GM12865 (cell line): ENCODE results near the gene TELO2.

Experiments used
- DNase-seq: peaks from one replicate; pipeline ENCODE4 v3.0.0; 2010; ENCODE audit warnings: low read depth
- H3K4me3 ChIP-seq: 2 replicates; pipeline ENCODE4 v1.5.1; 2011; ENCODE audit warnings: mild to moderate bottlenecking, low read depth, low read length, control low read depth
- TF ChIP-seq, protein P1 (sequence below): IDR thresholded peaks from 2 replicates; pipeline ENCODE4 v1.5.1; 2011; ENCODE audit warnings: low read length, control low read depth, low read depth, inconsistent platforms; ENCODE audit not compliant: insufficient read depth; ENCODE audit errors: missing control alignments

The TELO2 gene

DNA sequence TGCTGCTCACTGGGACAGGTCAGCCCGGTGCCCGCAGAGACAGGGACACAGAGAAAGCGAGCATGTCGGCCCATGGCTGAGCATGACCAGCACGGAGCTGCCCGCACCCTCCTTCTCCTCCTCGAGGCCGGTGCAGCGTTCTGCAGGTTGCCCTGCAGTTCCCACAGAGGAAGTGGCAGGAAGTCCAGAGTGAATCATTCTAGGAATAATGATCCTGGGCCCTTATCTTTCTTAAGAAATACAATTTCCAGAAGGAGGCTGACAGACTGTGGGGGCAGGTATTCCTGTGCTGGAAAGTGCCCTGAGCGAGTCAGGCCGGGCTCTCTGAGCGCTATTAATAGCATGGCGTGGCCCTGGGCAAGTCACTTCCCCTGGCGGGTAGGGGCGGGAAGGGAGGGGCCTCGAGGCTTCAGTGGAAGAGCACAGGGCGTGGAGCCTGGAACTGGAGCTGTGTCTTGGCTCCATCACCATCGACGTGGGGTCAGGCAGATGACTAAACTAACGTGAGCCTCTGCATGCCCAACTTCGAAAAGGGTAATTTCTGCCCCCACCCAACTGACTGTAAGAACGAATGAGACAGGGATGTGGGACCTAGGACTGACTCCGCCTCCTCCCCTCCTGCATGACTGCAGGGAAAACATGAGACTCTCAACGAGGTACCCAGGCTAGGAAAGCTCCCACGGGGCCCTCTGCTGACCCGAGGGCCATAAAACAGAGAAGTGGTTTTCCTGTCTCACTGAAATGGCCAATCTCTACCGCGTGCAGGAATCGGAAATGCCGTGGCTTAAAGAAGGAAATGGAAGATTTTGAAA, 50.1 kb downstream of the TELO2 start:
- TF ChIP-seq, protein P1, sequence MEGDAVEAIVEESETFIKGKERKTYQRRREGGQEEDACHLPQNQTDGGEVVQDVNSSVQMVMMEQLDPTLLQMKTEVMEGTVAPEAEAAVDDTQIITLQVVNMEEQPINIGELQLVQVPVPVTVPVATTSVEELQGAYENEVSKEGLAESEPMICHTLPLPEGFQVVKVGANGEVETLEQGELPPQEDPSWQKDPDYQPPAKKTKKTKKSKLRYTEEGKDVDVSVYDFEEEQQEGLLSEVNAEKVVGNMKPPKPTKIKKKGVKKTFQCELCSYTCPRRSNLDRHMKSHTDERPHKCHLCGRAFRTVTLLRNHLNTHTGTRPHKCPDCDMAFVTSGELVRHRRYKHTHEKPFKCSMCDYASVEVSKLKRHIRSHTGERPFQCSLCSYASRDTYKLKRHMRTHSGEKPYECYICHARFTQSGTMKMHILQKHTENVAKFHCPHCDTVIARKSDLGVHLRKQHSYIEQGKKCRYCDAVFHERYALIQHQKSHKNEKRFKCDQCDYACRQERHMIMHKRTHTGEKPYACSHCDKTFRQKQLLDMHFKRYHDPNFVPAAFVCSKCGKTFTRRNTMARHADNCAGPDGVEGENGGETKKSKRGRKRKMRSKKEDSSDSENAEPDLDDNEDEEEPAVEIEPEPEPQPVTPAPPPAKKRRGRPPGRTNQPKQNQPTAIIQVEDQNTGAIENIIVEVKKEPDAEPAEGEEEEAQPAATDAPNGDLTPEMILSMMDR, result no peak
- peak; percentile 30 for DNase-seq
- no peak overlapping the region for H3K4me3 ChIP-seq

DNA sequence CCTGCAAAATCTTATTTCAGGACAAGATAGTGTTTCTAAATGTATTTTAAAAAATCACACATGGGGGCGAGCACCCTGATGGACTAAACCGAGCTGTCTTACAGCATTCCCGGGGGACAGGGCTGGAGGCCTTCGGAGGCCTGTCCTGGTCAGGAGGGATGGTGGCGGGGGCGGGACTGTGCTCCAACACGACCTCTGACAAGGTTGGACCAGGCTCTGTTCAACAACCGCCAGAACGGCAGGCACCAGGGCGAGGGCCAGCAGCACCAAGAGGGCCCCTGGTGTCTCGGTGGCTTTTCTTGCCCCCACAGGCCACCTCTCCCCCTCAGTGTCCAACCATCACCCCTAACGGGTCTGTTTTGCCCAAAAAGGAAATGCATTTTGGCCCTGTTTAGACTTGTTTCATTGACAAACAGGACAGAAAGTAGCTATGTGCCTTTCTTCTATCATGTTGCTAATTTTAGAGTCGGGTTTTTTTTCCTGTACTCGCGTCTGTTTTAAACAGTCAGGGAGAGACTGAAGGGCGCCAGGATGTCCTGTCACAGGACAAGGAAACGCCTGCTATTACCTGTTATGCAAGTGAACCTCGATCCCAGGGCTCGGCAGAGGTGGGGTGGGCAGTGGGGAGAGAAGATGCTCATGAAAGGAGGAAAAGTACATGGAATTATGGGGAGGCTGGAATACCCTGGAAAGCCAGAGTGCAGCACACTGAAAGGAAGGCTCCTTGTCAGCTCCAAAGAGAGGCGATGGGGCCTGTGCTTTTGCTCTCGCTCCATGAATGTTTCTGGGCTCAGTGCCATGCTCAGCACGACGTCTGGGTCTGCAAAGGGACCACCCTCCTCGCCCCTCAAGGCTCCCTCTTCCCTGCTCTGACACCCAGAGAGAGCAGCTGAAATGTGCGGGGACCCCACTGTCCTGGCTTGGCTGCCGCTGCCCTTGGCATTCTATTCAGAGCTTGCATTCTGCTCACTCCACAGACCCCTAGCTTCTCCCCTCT, 52.2 kb downstream of the TELO2 start:
- H3K4me3 ChIP-seq, result no peak overlapping the region
- TF ChIP-seq, protein P1, result no peak
- peak; percentile 21 for DNase-seq

DNA sequence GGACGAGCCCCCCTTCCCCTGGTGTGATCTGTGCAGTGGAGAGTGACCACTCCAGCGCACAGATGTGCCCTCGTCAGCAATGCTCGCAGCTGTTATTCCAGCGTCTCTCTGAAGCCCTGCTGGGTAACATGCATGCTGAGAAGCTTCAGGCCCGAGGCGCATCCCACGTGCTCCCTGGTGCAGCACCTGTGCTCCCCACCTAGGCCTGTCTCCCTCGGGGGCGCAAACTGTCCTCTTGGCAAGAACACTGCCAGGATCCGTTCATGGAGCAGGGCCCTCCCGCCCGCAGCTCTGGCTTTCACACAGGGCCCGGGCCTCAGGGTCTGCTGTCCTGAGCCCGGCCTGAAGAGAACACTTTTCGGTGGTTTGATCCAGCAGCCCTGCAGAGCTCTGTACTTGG, 53.3 kb downstream of the TELO2 start:
- no peak overlapping the region for H3K4me3 ChIP-seq
- TF ChIP-seq, protein P1, result no peak
- no peak for DNase-seq

GRCh38 chr16:1548233-1548632, 55.1 kb downstream of the TELO2 start:
- no peak for DNase-seq
- TF ChIP-seq, protein P1, result no peak
- no peak overlapping the region for H3K4me3 ChIP-seq

- DNase-seq, result no peak
- H3K4me3 ChIP-seq, result no peak overlapping the region
- TF ChIP-seq, protein P1, result no peak
These were observed 55.6 kb downstream of the TELO2 start for GRCh38 chr16:1548727-1549126.

DNA sequence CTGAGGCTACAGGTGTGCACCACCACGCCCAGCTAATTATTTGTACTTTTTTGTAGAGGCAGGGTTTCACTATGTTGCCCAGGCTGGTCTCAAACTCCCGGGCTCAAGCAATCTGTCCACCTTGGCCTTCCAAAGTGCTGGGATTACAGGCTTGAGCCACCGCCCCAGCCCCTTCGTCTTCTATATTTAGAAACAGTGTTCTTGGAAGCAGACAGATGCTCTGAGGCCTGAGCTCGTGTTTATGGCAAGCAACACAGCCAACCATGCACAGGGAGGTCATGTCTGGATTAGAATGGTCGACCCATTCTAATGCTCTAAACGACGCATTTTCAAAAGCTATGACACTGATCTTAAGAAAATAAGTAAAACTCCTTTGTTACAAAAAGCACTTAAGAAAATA, 56.9 kb downstream of the TELO2 start:
- TF ChIP-seq, protein P1, result no peak
- H3K4me3 ChIP-seq, result no peak overlapping the region
- no peak for DNase-seq
